NCI-H128 (cell line): ENCODE measurements around the gene TBC1D5.
"Not testable (repeated sequence)": the region's sequence is repeated elsewhere in the genome, so short reads cannot be mapped to it uniquely, and the experiment has no call there.

ENCODE experiments used
- DNase-seq: peaks from one replicate; lab custom pipeline; 2025; ENCODE audit not compliant: unreplicated experiment; lab: John Stamatoyannopoulos, UW

The TBC1D5 gene

DNA sequence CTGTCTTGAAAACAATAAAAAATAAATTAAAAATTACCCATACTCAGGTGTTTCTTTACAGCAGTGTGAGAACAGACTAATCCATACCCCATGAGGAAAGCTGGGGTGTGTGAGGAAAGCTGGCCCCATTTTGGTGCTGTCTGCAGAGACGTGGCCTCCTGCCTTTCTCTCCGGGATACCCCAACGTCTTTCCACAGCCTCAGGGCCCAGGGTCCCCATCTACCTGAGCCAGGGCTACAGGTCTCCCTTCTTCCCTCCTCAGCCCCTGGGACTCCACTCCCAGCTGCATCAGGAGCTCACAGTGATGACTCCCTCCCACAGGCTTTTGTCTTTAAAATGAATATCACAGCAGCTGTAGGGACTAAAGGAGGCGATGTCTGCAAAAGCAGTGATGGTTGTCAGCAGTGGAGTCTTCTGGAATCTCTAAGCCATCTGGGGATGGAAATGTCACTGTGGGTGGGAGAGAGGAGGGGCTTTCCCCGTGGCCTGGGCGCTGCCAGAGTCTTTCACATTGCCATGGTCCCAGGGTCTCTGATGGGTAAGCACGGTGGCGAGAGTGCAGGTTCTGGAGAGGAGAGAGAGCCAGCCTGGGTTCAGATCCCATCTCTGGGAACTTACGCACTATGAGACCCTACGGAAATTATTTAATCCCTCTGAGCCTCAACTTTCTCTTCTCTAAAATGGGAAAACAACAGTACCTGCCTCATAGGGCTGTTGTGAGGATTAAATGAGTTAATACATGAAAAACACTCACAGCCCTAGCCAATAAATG, 598.4 kb downstream of the TBC1D5 start:
- DNase-seq: no peak

DNA sequence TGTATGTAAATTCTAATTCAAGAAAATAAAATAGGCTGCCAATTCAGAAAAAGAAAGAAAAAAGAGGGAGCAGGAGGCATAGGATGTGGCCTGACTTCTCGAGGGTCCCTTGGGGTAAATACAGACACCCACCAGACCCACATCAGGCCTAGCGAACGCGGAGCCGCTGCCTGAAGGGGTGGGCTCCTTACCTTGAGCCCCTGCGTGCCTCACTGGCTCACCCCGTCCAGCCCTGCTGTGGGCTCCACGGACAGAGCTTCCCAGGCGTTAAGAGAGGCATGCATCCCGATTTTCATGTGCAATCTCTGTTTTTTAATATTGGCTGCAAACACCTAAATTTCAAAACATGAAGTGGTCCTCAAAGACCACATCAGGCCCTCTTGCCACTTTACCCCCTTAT, 599.9 kb downstream of the TBC1D5 start:
- no peak for DNase-seq

DNA sequence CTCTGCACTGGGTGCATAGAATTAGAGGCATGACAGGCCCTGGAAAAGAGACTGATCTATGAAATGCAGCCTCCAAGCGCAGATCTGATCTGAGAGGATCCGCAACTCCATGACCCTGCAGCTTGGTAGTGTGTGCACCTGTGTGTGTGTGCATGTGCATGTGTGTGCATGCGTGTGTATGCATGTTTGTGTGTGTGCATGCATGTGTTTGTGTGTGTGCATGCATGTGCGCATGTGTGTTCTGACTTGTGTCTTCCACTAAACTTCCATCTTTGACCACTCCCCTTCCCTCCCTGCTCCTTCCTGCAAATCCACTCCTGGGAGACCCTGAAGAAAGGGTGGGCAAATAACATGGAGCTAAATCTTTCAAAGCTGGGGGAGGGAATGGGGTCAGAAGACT, 600.7 kb downstream of the TBC1D5 start:
- DNase-seq: no peak

DNA sequence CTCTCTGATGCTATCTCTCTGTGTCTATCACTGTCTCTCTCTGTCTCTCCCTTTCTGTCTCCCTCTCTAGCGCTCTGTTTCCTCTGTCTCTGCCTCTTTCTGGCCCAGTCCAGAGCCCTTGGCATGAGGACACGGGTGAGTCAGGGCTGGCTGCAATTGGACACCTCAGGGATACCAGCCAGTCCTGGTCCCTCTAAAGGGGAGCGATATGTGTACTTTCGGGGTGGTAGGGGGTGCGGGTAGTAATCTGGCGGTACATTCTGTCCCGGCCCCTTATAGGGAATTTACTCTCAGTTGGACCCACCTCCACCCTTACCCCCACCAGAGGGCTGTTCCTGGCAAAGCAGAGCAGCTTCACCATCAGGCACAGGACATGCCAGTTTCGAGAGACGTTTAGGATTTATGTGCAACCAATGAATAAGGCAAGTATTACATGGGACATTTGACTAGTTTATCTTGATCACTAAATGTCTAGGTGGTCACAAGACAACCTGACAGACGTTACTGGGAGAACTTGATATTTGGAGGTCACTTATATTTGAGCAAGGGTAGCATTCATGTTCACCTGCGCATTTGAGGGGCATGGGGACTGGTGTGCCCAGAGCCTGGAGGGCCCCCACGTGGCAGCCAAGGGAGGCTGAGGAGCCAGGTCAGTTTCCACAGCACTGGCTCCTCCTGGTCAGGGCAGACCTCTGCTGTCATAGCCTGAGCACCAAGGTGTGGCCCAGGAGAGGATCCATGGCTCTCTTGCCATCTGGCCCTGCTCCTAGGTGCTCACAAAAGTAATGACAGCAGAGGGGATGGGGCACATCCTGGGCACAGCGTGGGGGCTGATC, 601.5 kb downstream of the TBC1D5 start:
- no peak for DNase-seq

- DNase-seq: no peak
Measured at GRCh38 chr3:17138246-17139039, 604.0 kb downstream of the TBC1D5 start.

DNA sequence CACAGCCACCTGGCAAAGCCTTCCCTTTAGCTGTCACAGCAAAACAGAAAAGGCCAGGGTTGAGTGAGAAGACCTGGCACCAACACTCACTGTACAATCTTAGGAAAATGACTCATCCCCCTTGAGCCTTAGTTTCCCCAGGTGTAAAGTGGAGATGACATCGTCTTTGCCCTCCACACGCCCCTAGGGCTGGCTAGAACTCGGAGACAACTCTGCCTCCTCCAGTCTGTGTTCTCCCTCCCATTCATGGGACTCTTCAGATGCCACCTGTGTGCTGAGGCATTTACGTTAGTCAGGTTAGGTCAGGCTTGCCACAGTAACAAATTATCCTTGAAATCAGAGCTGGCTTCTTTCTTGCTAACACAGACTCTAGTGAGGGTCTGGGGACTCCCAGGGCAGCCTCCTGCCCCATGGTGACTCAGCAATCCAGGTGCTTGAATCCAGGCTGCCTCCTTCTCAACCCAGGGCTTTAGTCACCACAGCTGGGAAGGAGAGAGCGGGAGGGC, 605.1 kb downstream of the TBC1D5 start:
- no peak for DNase-seq

GRCh38 chr3:17136136-17136721, 606.2 kb downstream of the TBC1D5 start:
- no peak for DNase-seq

DNA sequence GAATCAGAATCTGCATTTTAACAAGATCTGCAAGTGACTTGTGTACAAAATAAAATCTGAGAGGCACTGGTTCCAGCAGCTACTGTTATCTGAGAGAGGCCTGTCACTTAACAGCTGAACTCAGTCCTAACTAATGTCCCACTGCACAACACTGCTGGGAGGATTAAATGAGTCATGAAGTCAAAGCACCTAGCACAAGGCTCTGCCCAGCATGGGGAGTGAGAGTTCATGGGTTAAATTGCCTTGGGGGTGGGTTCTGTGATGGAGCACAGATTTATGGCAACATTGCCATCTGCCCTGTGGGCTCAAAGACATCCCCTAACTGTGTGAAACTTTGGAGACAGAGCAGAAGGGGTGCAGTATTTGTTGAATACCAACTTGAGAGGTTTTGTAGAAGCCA, 606.7 kb downstream of the TBC1D5 start:
- DNase-seq: no peak

GRCh38 chr3:17133632-17134545, 608.5 kb downstream of the TBC1D5 start:
- DNase-seq: no peak

- DNase-seq: no peak
Measured at GRCh38 chr3:17132286-17133115, 609.9 kb downstream of the TBC1D5 start.

GRCh38 chr3:17130956-17131355, 611.5 kb downstream of the TBC1D5 start:
- DNase-seq: no peak

- no peak for DNase-seq
Measured at GRCh38 chr3:17129556-17129955, 612.9 kb downstream of the TBC1D5 start.

DNA sequence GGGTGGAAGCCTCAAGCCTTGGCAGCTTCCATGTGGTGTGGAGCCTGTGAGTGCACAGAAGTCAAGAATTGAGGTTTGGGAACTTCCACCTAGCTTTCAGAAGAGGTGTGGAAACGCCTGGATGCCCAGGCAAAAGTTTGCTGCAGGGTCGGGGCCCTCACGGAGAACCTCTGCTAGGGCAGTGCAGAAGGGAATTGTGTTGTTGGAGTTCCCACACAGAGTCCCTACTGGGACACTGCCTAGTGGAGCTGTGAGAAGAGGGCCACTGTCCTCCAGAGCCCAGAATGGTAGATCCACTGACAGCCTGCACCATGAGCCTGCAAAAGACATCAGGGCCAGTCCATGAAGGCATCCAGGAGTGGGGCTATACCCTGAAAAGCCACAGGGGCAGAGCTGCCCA, 613.8 kb downstream of the TBC1D5 start:
- DNase-seq: not testable (repeated sequence)

DNA sequence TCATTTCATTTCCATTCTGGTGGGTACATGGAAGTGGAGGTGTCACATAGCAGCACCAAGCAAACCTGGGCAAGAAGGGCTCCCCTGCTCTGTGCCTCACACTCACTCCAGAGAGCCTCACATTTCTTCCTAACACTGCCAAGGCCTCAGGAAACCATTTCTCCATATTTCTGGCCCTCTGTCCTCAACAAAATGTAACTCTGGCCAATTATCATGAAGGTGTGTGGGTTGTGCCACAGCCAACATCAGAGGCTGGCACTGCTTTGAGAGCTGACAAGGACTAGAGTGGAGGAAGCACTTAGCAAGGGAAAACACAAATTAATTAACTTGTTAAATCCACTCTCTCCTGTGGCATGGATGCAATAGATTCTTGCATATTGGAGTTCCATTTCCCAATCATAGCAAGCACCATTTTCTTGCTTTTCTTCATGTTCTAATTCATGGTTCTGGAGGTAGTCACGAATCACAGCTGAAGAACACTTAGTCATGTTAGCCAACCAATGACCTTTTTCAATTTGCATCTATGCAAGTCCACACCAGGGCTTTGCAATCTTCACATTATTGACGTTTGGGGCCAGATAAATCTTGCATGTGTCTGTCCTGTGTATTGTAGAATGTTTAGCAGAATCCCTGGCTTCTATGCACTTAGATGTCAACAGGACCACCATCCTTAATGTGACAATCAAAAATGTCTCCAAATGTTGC, 616.5 kb downstream of the TBC1D5 start:
- DNase-seq: no peak

- DNase-seq: no peak
Measured at GRCh38 chr3:17122758-17123157, 619.7 kb downstream of the TBC1D5 start.

DNA sequence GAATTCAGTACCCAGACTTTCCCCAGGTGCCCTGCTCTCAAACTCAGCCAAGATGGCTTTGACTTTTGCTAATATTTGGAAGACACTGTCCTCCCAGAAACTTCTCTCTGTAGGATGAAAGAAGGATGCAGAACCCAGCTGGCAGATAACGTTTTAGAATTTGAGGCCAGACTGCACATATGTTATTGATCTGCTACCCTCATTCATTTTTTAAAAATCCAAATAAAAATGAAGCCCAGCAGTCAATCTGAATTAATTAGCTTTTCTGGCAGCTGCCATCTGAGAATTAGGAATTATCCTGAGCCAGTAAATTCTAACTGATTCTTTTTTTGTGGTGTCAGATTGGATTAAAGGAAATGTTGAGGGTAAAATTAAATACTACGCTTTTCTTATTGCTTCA, 621.1 kb downstream of the TBC1D5 start:
- DNase-seq: no peak

GRCh38 chr3:17120115-17120514, 622.3 kb downstream of the TBC1D5 start:
- no peak for DNase-seq
